Urinary bladder (tissue), 4 donors: ENCODE results near the gene SERGEF. TPM values are rescaled to one million over a fixed set of nuclear protein-coding genes. Genes with fewer than 3 reads are reported as not detected.
"Not testable (repeated sequence)": the region's sequence is repeated elsewhere in the genome, so short reads cannot be mapped to it uniquely, and the experiment has no call there.

Experiments
- DNase-seq: peaks from one replicate; pipeline ENCODE4 v3.0.0-alpha.2; 2015; ENCODE audit errors: extremely low spot score
- H3K27ac ChIP-seq: one replicate; pipeline ENCODE4 v1.5.1; 2013; ENCODE audit warnings: low read depth, mild to moderate bottlenecking, moderate library complexity
- H3K36me3 ChIP-seq: one replicate; pipeline ENCODE4 v1.6.1; 2013; ENCODE audit warnings: mild to moderate bottlenecking, moderate library complexity; ENCODE audit not compliant: insufficient read depth
- H3K4me1 ChIP-seq: one replicate; pipeline ENCODE4 v1.6.1; 2013; ENCODE audit warnings: mild to moderate bottlenecking, moderate library complexity; ENCODE audit not compliant: insufficient read depth
- H3K4me3 ChIP-seq: one replicate; pipeline ENCODE4 v1.5.1; 2013; ENCODE audit warnings: low read depth, low read length
- WGBS: extraction: QIAGEN DNeasy Blood & Tissue Kit; methylation state at CpG from one replicate; pipeline ENCODE4 v1.1.7; 2013; 5-methylcytosine and 5-hydroxymethylcytosine counted together
- polyA plus RNA-seq: library from polyadenylated mRNA; stranded (reverse); fragments of 200-250 nt; gene quantifications from one replicate; pipeline ENCODE4 v1.2.3, GENCODE V29; 2013
- total RNA-seq: library from RNA; depleted of rRNA; stranded (reverse); fragments of >200 nt; gene quantifications from one replicate; pipeline ENCODE4 v1.2.3, GENCODE V29; 2014
- donor health status: healthy with polysubstance abuse.
- donor health status: healthy.

Gene SERGEF
- total and polyA plus RNA-seq, 2 donors: 14.1 to 45.3 TPM

- no peak for DNase-seq
- Histone ChIP-seq H3K4me1 (no peaks in the 10 kb centered on the region), H3K27ac (no peak overlapping the region), H3K36me3 (no peaks in the 10 kb centered on the region), H3K4me3 (no peak overlapping the region)
- 65% methylated on average over 2 of the region's 2 CpGs for WGBS
Measured at GRCh38 chr11:17873586-17873985, 139.3 kb downstream of the SERGEF start.

GRCh38 chr11:17868398-17868797, 144.4 kb downstream of the SERGEF start:
- H3K4me1 ChIP-seq, H3K36me3 ChIP-seq, H3K27ac ChIP-seq, DNase-seq, H3K4me3 ChIP-seq: not testable (repeated sequence)
- WGBS: 98% methylated on average over 3 of the region's 3 CpGs

- no peaks in the 10 kb centered on the region for H3K4me1 ChIP-seq
- WGBS: 95% methylated on average over 3 of the region's 3 CpGs
- no peaks in the 10 kb centered on the region for H3K36me3 ChIP-seq
- no peak overlapping the region for H3K4me3 ChIP-seq
- no peak for DNase-seq
- no peak overlapping the region for H3K27ac ChIP-seq
Measured at GRCh38 chr11:17867341-17867740, 145.5 kb downstream of the SERGEF start.

GRCh38 chr11:17865765-17866428, 146.9 kb downstream of the SERGEF start:
- H3K27ac ChIP-seq: no peak overlapping the region
- no peaks in the 10 kb centered on the region for H3K4me1 ChIP-seq
- H3K4me3 ChIP-seq: no peak overlapping the region
- DNase-seq: no peak
- WGBS: 58% methylated on average over 3 of the region's 3 CpGs
- H3K36me3 ChIP-seq: no peaks in the 10 kb centered on the region

- Histone ChIP-seq H3K27ac (no peak overlapping the region), H3K4me3 (no peak overlapping the region), H3K4me1 (no peaks in the 10 kb centered on the region), H3K36me3 (no peaks in the 10 kb centered on the region)
- WGBS: 38% methylated on average over 3 of the region's 3 CpGs
- no peak for DNase-seq
Measured at GRCh38 chr11:17864478-17864941, 148.3 kb downstream of the SERGEF start.

- 96% methylated on average over 5 of the region's 5 CpGs for WGBS
- H3K27ac ChIP-seq: no peak overlapping the region
- H3K4me1 ChIP-seq: no peaks in the 10 kb centered on the region
Measured at GRCh38 chr11:17861036-17861755, 151.7 kb downstream of the SERGEF start.

GRCh38 chr11:17859552-17859951, 153.3 kb downstream of the SERGEF start:
- DNase-seq: no peak
- WGBS: 94% methylated on average over 2 of the region's 2 CpGs
- no peak overlapping the region for H3K4me3 ChIP-seq
- no peaks in the 10 kb centered on the region for H3K4me1 ChIP-seq
- H3K36me3 ChIP-seq: no peaks in the 10 kb centered on the region
- H3K27ac ChIP-seq: no peak overlapping the region

More at GRCh38 chr11:17861036-17861755, 151.7 kb downstream of the SERGEF start:
- Histone ChIP-seq H3K4me3 (no peak overlapping the region), H3K36me3 (no peaks in the 10 kb centered on the region)
- no peak for DNase-seq

- H3K4me3 ChIP-seq: no peak overlapping the region
- no peaks in the 10 kb centered on the region for H3K4me1 ChIP-seq
- H3K36me3 ChIP-seq: no peaks in the 10 kb centered on the region
- 84% methylated on average over 4 of the region's 4 CpGs for WGBS
- no peak for DNase-seq
- H3K27ac ChIP-seq: no peak overlapping the region
Measured at GRCh38 chr11:17855531-17856290, 157.1 kb downstream of the SERGEF start.

GRCh38 chr11:17853280-17853679, 159.6 kb downstream of the SERGEF start:
- Histone ChIP-seq H3K27ac (no peak overlapping the region), H3K4me3 (no peak overlapping the region), H3K4me1 (no peaks in the 10 kb centered on the region), H3K36me3 (no peaks in the 10 kb centered on the region)
- no peak for DNase-seq
- WGBS: 88% methylated on average over 4 of the region's 4 CpGs

- 95% methylated on average over 1 of the region's 1 CpG for WGBS
- no peak overlapping the region for H3K4me3 ChIP-seq
- no peak overlapping the region for H3K27ac ChIP-seq
- H3K36me3 ChIP-seq: no peaks in the 10 kb centered on the region
- no peak for DNase-seq
- H3K4me1 ChIP-seq: no peaks in the 10 kb centered on the region
Measured at GRCh38 chr11:17852246-17852645, 160.6 kb downstream of the SERGEF start.

- 98% methylated on average over 1 of the region's 1 CpG for WGBS
- no peak overlapping the region for H3K4me3 ChIP-seq
- no peaks in the 10 kb centered on the region for H3K36me3 ChIP-seq
- H3K4me1 ChIP-seq: no peaks in the 10 kb centered on the region
- no peak for DNase-seq
- no peak overlapping the region for H3K27ac ChIP-seq
Measured at GRCh38 chr11:17851697-17852096, 161.2 kb downstream of the SERGEF start.

GRCh38 chr11:17850336-17850735, 162.5 kb downstream of the SERGEF start:
- 96% methylated on average over 2 of the region's 2 CpGs for WGBS
- no peaks in the 10 kb centered on the region for H3K4me1 ChIP-seq
- no peak overlapping the region for H3K4me3 ChIP-seq
- no peak for DNase-seq
- no peaks in the 10 kb centered on the region for H3K36me3 ChIP-seq
- no peak overlapping the region for H3K27ac ChIP-seq

- Histone ChIP-seq H3K4me3 (no peak overlapping the region), H3K4me1 (no peaks in the 10 kb centered on the region), H3K36me3 (no peaks in the 10 kb centered on the region), H3K27ac (no peak overlapping the region)
- WGBS: 93% methylated on average over 2 of the region's 2 CpGs
- no peak for DNase-seq
Measured at GRCh38 chr11:17848715-17849114, 164.1 kb downstream of the SERGEF start.
